Endothelial cell (in vitro differentiated cells): Measurements from ENCODE around the gene PIK3AP1. TPM values are rescaled to one million over a fixed set of nuclear protein-coding genes. Genes with fewer than 3 reads are reported as not detected.

Source experiments
- DNase-seq: peaks from one replicate; pipeline ENCODE4 v3.0.0; 2021; ENCODE audit warnings: low spot score
- H3K27ac Mint-ChIP-seq: one replicate; pipeline ENCODE4 v1.8.0; 2021; ENCODE audit warnings: mixed read lengths, inconsistent platforms; ENCODE audit not compliant: unreplicated experiment
- H3K27me3 Mint-ChIP-seq: one replicate; pipeline ENCODE4 v1.8.0; 2021; ENCODE audit warnings: mild to moderate bottlenecking, moderate library complexity, mixed read lengths, inconsistent platforms; ENCODE audit not compliant: unreplicated experiment
- H3K36me3 Mint-ChIP-seq: one replicate; pipeline ENCODE4 v1.8.0; 2021; ENCODE audit warnings: mild to moderate bottlenecking, low read depth, mixed read lengths, inconsistent platforms; ENCODE audit not compliant: unreplicated experiment
- H3K4me1 Mint-ChIP-seq: one replicate; pipeline ENCODE4 v1.8.0; 2021; ENCODE audit warnings: mild to moderate bottlenecking, mixed read lengths, inconsistent platforms; ENCODE audit not compliant: unreplicated experiment
- H3K4me3 Mint-ChIP-seq: one replicate; pipeline ENCODE4 v1.8.0; 2021; ENCODE audit warnings: mild to moderate bottlenecking, mixed read lengths, inconsistent platforms; ENCODE audit not compliant: unreplicated experiment
- H3K9me3 Mint-ChIP-seq: one replicate; pipeline ENCODE4 v1.8.0; 2021; ENCODE audit warnings: mixed read lengths, inconsistent platforms; ENCODE audit not compliant: unreplicated experiment
- total RNA-seq: library from RNA; stranded (reverse); fragmentation: NEBNext Ultra II Directional; extraction: Animal tissue kit (Norgen Biotek cat#: 25700); gene quantifications from one replicate; pipeline ENCODE4 v1.2.1, GENCODE V29; 2021; ENCODE audit not compliant: unreplicated experiment
- TF ChIP-seq, protein P1 (sequence below): fragments of 200-600 bp; sonication (generic); IDR thresholded peaks from one replicate; pipeline ENCODE4 v1.5.0; 2021; ENCODE audit warnings: antibody characterized with exemption; ENCODE audit not compliant: unreplicated experiment

PIK3AP1 gene
- total RNA-seq, 1 donor from 2014 or later: 9.0 TPM

DNA sequence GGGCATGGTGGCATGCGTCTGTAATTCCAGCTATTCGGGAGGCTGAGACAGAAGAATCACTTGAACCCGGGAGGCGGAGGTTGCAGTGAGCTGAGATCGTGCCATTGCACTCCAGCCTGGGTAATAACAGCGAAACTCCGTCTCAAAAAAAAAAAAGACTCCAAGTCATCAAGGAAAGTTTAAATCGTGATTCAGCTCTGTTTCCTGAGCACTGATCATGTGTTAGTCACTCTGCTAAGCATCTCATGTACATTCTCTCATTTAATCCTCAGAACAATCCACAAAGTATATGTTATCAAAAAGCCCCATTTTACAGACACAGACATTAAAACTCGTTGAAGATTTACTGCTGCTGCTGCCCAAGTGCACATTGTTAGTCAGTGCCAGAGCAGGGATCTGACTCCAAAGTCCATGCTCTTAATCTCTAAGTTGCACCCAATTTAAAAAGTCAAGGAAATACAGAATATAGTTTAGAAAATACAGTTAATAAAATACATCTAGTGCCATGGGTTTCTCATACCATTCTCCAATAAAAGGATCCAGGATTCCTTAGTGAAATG is 6.2 kb downstream of the PIK3AP1 start:
- Mint-ChIP-seq H3K27ac (no peak overlapping the region), H3K27me3 (peaks cover 3% of the 10 kb centered on the region), H3K4me1 (peaks cover 6% of the 10 kb centered on the region), H3K9me3 (no peaks in the 10 kb centered on the region), H3K4me3 (no peak overlapping the region), H3K36me3 (no peaks in the 10 kb centered on the region)
- DNase-seq: no peak
- TF ChIP-seq, protein P1, sequence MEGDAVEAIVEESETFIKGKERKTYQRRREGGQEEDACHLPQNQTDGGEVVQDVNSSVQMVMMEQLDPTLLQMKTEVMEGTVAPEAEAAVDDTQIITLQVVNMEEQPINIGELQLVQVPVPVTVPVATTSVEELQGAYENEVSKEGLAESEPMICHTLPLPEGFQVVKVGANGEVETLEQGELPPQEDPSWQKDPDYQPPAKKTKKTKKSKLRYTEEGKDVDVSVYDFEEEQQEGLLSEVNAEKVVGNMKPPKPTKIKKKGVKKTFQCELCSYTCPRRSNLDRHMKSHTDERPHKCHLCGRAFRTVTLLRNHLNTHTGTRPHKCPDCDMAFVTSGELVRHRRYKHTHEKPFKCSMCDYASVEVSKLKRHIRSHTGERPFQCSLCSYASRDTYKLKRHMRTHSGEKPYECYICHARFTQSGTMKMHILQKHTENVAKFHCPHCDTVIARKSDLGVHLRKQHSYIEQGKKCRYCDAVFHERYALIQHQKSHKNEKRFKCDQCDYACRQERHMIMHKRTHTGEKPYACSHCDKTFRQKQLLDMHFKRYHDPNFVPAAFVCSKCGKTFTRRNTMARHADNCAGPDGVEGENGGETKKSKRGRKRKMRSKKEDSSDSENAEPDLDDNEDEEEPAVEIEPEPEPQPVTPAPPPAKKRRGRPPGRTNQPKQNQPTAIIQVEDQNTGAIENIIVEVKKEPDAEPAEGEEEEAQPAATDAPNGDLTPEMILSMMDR: no peak

DNA sequence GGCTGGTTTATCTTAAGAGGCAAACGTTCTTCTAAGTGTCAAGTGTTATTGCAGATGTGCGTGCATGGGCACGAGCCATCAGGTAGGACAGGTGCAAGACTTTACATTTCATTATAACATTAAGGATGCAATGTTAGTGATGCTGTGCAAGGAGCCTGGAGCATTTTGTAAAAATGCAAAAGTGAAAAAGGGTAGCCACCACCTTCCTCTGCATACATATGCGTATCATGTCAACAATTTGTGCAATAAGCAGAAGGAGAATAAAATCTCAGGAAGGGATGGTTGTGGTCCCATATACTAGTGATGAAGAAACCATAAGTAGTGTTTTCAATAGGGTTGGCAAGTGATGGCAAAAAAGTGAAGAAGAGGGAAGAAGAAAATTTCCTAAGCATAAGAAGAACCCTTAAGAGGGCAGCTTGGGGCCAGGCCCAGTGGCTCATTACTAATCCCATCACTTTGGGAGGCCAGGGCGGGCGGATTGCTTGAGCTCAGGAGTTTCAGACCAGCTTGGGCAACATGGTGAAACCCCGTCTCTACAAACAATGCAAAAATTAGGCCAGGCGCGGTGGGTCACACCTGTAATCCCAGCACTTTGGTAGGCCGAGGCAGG is 7.5 kb downstream of the PIK3AP1 start:
- H3K9me3 Mint-ChIP-seq: no peaks in the 10 kb centered on the region
- no peaks in the 10 kb centered on the region for H3K27me3 Mint-ChIP-seq
- H3K36me3 Mint-ChIP-seq: no peaks in the 10 kb centered on the region

DNA sequence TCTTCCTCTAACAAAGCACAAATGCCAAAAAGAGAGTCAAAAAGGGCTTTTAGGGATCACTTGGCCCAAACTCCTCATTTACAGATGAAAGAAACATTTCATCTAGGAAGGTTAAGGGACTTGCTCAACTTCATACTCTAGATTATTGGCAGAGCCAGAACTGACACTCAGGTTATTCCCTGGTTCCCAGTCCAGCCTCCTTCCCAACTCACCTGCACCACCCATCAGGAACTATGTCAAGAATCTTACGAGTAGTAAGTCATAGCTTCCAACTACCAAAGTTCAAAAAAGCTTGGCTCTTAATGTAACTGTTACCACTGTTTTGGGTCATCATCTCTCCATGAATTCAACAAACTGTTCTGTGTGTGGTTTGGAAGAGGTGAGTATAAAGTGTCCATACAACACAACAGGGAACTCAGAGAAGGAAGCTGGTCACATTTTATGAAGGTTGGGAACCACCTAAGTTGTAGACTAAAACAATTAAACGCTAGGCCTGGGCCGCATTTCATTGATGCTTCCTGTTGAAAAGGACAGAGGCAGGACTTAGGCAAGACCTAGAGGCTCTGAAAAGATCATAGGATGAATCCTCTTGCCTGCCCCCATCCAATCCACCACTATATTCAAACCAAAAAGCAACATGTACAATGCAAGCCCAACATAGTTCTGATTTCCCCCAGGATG is 9.1 kb downstream of the PIK3AP1 start:
- Mint-ChIP-seq H3K27me3 (no peaks in the 10 kb centered on the region), H3K9me3 (no peaks in the 10 kb centered on the region), H3K4me1 (no peaks in the 10 kb centered on the region), H3K27ac (no peak overlapping the region), H3K4me3 (no peak overlapping the region), H3K36me3 (no peaks in the 10 kb centered on the region)
- TF ChIP-seq, protein P1: no peak
- DNase-seq: no peak

More for the DNA sequence above, 7.5 kb downstream of the PIK3AP1 start:
- DNase-seq: no peak
- H3K27ac Mint-ChIP-seq: no peak overlapping the region
- TF ChIP-seq, protein P1: no peak
- no peaks in the 10 kb centered on the region for H3K4me1 Mint-ChIP-seq
- H3K4me3 Mint-ChIP-seq: no peak overlapping the region

DNA sequence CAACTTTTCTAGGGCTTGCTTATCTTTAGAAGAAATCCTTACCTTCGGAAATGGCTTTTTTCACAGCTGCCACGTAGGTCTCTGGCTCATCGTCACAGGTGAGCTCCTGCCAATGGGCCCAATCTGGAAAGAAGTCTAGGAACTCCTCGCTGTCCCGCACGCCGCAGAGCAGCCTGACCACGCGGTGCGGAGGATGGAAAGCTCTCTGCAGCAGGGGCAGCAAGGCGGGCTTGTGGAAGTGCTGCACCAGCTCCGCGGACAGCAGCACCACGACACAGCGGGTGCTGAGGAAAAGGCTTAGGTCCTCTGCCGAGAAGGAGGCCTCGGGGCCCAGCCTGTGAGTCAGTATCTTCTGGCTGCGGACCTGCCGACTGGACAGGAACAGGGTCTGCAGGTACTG is 10.8 kb downstream of the PIK3AP1 start:
- H3K27ac Mint-ChIP-seq: peak overlapping the region; percentile 24
- H3K36me3 Mint-ChIP-seq: no peaks in the 10 kb centered on the region
- H3K27me3 Mint-ChIP-seq: no peaks in the 10 kb centered on the region

More for the DNA sequence above, 10.8 kb downstream of the PIK3AP1 start:
- Mint-ChIP-seq H3K4me1 (no peaks in the 10 kb centered on the region), H3K4me3 (no peak overlapping the region), H3K9me3 (no peaks in the 10 kb centered on the region)
- no peak for DNase-seq
- TF ChIP-seq, protein P1: no peak
